Lung (tissue), 12 donors: ENCODE measurements around the gene TMEM178B. TPM values are rescaled to one million over a fixed set of nuclear protein-coding genes. Genes with fewer than 3 reads are reported as not detected.

Experiments used
- ATAC-seq: fragments of 200-7000 bp; cut with Tn5 transposase; one replicate; pipeline ENCODE4 v1.9.1; 2020; ENCODE audit warnings: moderate number of reproducible peaks; ENCODE audit not compliant: insufficient read depth, low FRiP score
- DNase-seq, 3 donors: peaks; one replicate each; pipeline ENCODE4 v3.0.0-alpha.2; 2013 to 2017
- H3K27ac ChIP-seq, 2 donors: one replicate each; pipeline ENCODE4 v1.5.1; 2013; ENCODE audit warnings: mild to moderate bottlenecking in 2 of 2, moderate library complexity in 2 of 2, control low read depth in 1 of 2, inconsistent platforms in 1 of 2, low read depth in 1 of 2, low read length in 1 of 2
- H3K27me3 ChIP-seq, 3 donors: one replicate each; pipeline ENCODE4 v1.5.1; 2013; ENCODE audit warnings: low read length in 2 of 3; ENCODE audit not compliant: control insufficient read depth in 3 of 3, insufficient read depth in 3 of 3
- H3K36me3 ChIP-seq, 4 donors: one replicate each; pipeline ENCODE4 v1.5.1; 2013; ENCODE audit warnings: low read length in 4 of 4, mild to moderate bottlenecking in 1 of 4, moderate library complexity in 1 of 4; ENCODE audit not compliant: control insufficient read depth in 4 of 4, insufficient read depth in 4 of 4
- H3K4me1 ChIP-seq, 5 donors: one replicate each; pipeline ENCODE4 v1.5.1; 2013; ENCODE audit warnings: low read length in 5 of 5, mild to moderate bottlenecking in 2 of 5, moderate library complexity in 1 of 5; ENCODE audit not compliant: control insufficient read depth in 5 of 5, insufficient read depth in 5 of 5
- H3K4me3 ChIP-seq: one replicate; pipeline ENCODE4 v1.5.1; 2013; ENCODE audit warnings: mild to moderate bottlenecking, control low read depth, moderate library complexity
- H3K9ac ChIP-seq, 2 donors: one replicate each; pipeline ENCODE4 v1.5.1; 2013; ENCODE audit warnings: low read length in 2 of 2, control low read depth in 1 of 2; ENCODE audit not compliant: insufficient read depth in 1 of 2
- H3K9me3 ChIP-seq, 4 donors: one replicate each; pipeline ENCODE4 v1.5.1; 2013; ENCODE audit warnings: low read length in 3 of 4, mild to moderate bottlenecking in 1 of 4, moderate library complexity in 1 of 4; ENCODE audit not compliant: control insufficient read depth in 4 of 4, insufficient read depth in 3 of 4
- CTCF ChIP-seq: IDR thresholded peaks from 2 replicates; pipeline ENCODE4 v1.5.1; 2012; ENCODE audit warnings: mild to moderate bottlenecking; ENCODE audit errors: control extremely low read depth, extremely low read depth
- whole genome bisulfite sequencing, 2 donors: extraction: QIAGEN DNeasy Blood & Tissue Kit; methylation state at CpG; one replicate each; pipeline ENCODE4 v1.1.7; 2013; 5-methylcytosine and 5-hydroxymethylcytosine counted together
- polyA plus RNA-seq, 2 donors: library from polyadenylated mRNA; stranded (reverse); fragments of 200-250 nt; gene quantifications; one replicate each; pipeline ENCODE4 v1.2.1, GENCODE V29; 2013
- total RNA-seq, 2 donors: library from RNA; depleted of rRNA in 1 of 2; stranded (reverse); fragments of >200 nt in 1 of 2; gene quantifications; one replicate each; pipeline ENCODE4 v1.2.1, GENCODE V29; 2014 to 2021
- donor health status: control.
- donor health status: control.
- donor health status: Bipolar disorder and iron deficiency.
- donor health status: healthy.
- donor health status: DM: yes; HTN: yes; CAD: no.

The TMEM178B gene
- total and polyA plus RNA-seq, 4 donors, result 0.04 to 2.4 (median 0.48) TPM

- Histone ChIP-seq H3K4me3 (no peak overlapping the region), H3K9me3 (no peaks in the 10 kb centered on the region), H3K27me3 (peaks cover 0 to 2% (median 0%) of the 10 kb centered on the region in 3 donors), H3K27ac (no peak overlapping the region), H3K9ac (no peak overlapping the region), H3K4me1 (no peaks in the 10 kb centered on the region), H3K36me3 (no peaks in the 10 kb centered on the region)
- no peak for TF ChIP-seq CTCF
- 50 to 52% methylated on average over 4 of the region's 4 CpGs for WGBS, 2 donors
- ATAC-seq (no peak), DNase-seq (no peak)
Observed at GRCh38 chr7:141103847-141104429, 30.1 kb downstream of the TMEM178B start.

- H3K4me1 ChIP-seq, result peaks cover 0 to 8% (median 1%) of the 10 kb centered on the region in 5 donors
- no peaks in the 10 kb centered on the region for H3K9me3 ChIP-seq
- no peak overlapping the region for H3K4me3 ChIP-seq
- H3K27me3 ChIP-seq, result no peaks in the 10 kb centered on the region
- no peaks in the 10 kb centered on the region for H3K36me3 ChIP-seq
- WGBS, 2 donors, result 90 to 92% methylated on average over 1 of the region's 1 CpG
- no peak for ATAC-seq
- H3K9ac ChIP-seq, result no peak overlapping the region
- no peak overlapping the region for H3K27ac ChIP-seq
- TF ChIP-seq CTCF, result no peak
- DNase-seq, result no peak
Observed at GRCh38 chr7:141113131-141113530, 39.3 kb downstream of the TMEM178B start.

- H3K9ac ChIP-seq, result no peak overlapping the region
- peaks cover 0 to 13% (median 4%) of the 10 kb centered on the region in 5 donors for H3K4me1 ChIP-seq
- H3K27me3 ChIP-seq, result no peaks in the 10 kb centered on the region
- no peak for TF ChIP-seq CTCF
- no peak overlapping the region for H3K27ac ChIP-seq
- no peak overlapping the region for H3K4me3 ChIP-seq
- no peaks in the 10 kb centered on the region for H3K36me3 ChIP-seq
- H3K9me3 ChIP-seq, result peaks cover 0 to under 1% (median 0%) of the 10 kb centered on the region in 4 donors
- DNase-seq (no peak), ATAC-seq (no peak)
- 84% methylated on average over 2 of the region's 2 CpGs for WGBS, 2 donors
Observed at GRCh38 chr7:141114029-141114664, 40.3 kb downstream of the TMEM178B start.
